ENCODE results near the gene SLFN14. TPM values are rescaled to one million over a fixed set of nuclear protein-coding genes. Genes with fewer than 3 reads are reported as not detected.
"Not testable (repeated sequence)": the region's sequence is repeated elsewhere in the genome, so short reads cannot be mapped to it uniquely, and the experiment has no call there.

SLFN14 gene
- total RNA-seq, 4 donors from 2014 or later = not detected

- TF ChIP-seq EP300 (IDR thresholded peaks at IDR 0.05) (no peak), POLR2AphosphoS5 (IDR thresholded peaks at IDR 0.05) (no peak), CTCF (IDR thresholded peaks at IDR 0.05) (no peak), POLR2A (IDR thresholded peaks at IDR 0.05) (no peak)
- no peak overlapping the region for H3K27ac ChIP-seq
- WGBS = 90% methylated on average over 3 of the region's 3 CpGs
Observed at GRCh38 chr17:35575759-35576158, 15.1 kb upstream of the SLFN14 start.

GRCh38 chr17:35569405-35569804 lies 8.8 kb upstream of the SLFN14 start:
- 54% methylated on average over 2 of the region's 2 CpGs for WGBS
- Histone ChIP-seq H3K36me3 (peaks cover 14% of the 10 kb centered on the region), H3K9me3 (no peaks in the 10 kb centered on the region), H3K27me3 (no peaks in the 10 kb centered on the region), H3K4me1 (peaks cover 32% of the 10 kb centered on the region), H3K4me3 (no peak overlapping the region), H3K27ac (no peak overlapping the region)
- no peak for DNase-seq (ENCODE audit: low spot score in 2 of 2)
- TF ChIP-seq POLR2A (IDR thresholded peaks at IDR 0.05) = no peak
- TF ChIP-seq CTCF (IDR thresholded peaks at IDR 0.05) = no peak

More at GRCh38 chr17:35575759-35576158, 15.1 kb upstream of the SLFN14 start:
- DNase-seq (ENCODE audit: low spot score in 2 of 2) = no peak
- Histone ChIP-seq H3K36me3 (peaks cover 28% of the 10 kb centered on the region), H3K27me3 (no peaks in the 10 kb centered on the region), H3K4me3 (no peak overlapping the region), H3K4me1 (peaks cover 25% of the 10 kb centered on the region), H3K9me3 (no peaks in the 10 kb centered on the region)

GRCh38 chr17:35568561-35568960 lies 7.9 kb upstream of the SLFN14 start:
- H3K4me1 ChIP-seq = peaks cover 32% of the 10 kb centered on the region
- H3K27me3 ChIP-seq = no peaks in the 10 kb centered on the region
- DNase-seq (ENCODE audit: low spot score in 2 of 2) = no peak
- H3K9me3 ChIP-seq = no peaks in the 10 kb centered on the region
- H3K27ac ChIP-seq = peak overlapping the region; percentile 89
- H3K36me3 ChIP-seq = peaks cover 7% of the 10 kb centered on the region
- WGBS = 26% methylated on average over 15 of the region's 15 CpGs
- no peak for TF ChIP-seq CTCF (IDR thresholded peaks at IDR 0.05)
- TF ChIP-seq POLR2AphosphoS5 (IDR thresholded peaks at IDR 0.05) = no peak
- TF ChIP-seq EP300 (IDR thresholded peaks at IDR 0.05) = no peak
- TF ChIP-seq POLR2A (IDR thresholded peaks at IDR 0.05) = no peak
- H3K4me3 ChIP-seq = peak overlapping the region; percentile 85

GRCh38 chr17:35566968-35567367 lies 6.3 kb upstream of the SLFN14 start:
- peak overlapping the region; percentile 85 for H3K4me3 ChIP-seq
- TF ChIP-seq POLR2A (IDR thresholded peaks at IDR 0.05) (no peak), CTCF (IDR thresholded peaks at IDR 0.05) (no peak), EP300 (IDR thresholded peaks at IDR 0.05) (no peak), POLR2AphosphoS5 (IDR thresholded peaks at IDR 0.05) (no peak)

GRCh38 chr17:35563181-35563580 lies 2.6 kb upstream of the SLFN14 start:
- H3K4me1 ChIP-seq; H3K9me3 ChIP-seq; H3K27me3 ChIP-seq; H3K4me3 ChIP-seq; H3K36me3 ChIP-seq; DNase-seq (ENCODE audit: low spot score in 2 of 2); H3K27ac ChIP-seq: not testable (repeated sequence)
- WGBS = 81% methylated on average over 16 of the region's 16 CpGs

More at GRCh38 chr17:35566968-35567367, 6.3 kb upstream of the SLFN14 start:
- Histone ChIP-seq H3K4me1 (peaks cover 32% of the 10 kb centered on the region), H3K27me3 (no peaks in the 10 kb centered on the region), H3K27ac (no peak overlapping the region), H3K9me3 (no peaks in the 10 kb centered on the region), H3K36me3 (no peaks in the 10 kb centered on the region)
- no peak for DNase-seq (ENCODE audit: low spot score in 2 of 2)
- WGBS = 76% methylated on average over 11 of the region's 11 CpGs

GRCh38 chr17:35559495-35560210 lies 966 bp downstream of the SLFN14 start:
- Histone ChIP-seq H3K36me3 (no peaks in the 10 kb centered on the region), H3K9me3 (no peaks in the 10 kb centered on the region), H3K27me3 (no peaks in the 10 kb centered on the region), H3K4me1 (no peaks in the 10 kb centered on the region), H3K4me3 (no peak overlapping the region), H3K27ac (no peak overlapping the region)
- WGBS = 62% methylated on average over 2 of the region's 2 CpGs
- no peak for TF ChIP-seq POLR2A (IDR thresholded peaks at IDR 0.05)
- no peak for TF ChIP-seq EP300 (IDR thresholded peaks at IDR 0.05)
- DNase-seq (ENCODE audit: low spot score in 2 of 2) = no peak
